Right ventricle myocardium inferior (tissue), 1 donor: Measurements from ENCODE around the gene FAM25A. TPM values are rescaled to one million over a fixed set of nuclear protein-coding genes. Genes with fewer than 3 reads are reported as not detected.
"Not testable (repeated sequence)": the region's sequence is repeated elsewhere in the genome, so short reads cannot be mapped to it uniquely, and the experiment has no call there.

Source experiments
- ATAC-seq: fragments of 200-7000 bp; cut with Tn5 transposase; one replicate; pipeline ENCODE4 v1.9.1; 2020; ENCODE audit warnings: mild to moderate bottlenecking, moderate library complexity
- DNase-seq: peaks from one replicate; pipeline ENCODE4 v3.0.0; 2021; ENCODE audit errors: missing footprints
- intact Hi-C: fragments of 100-400 bp; cut with DNase I; formaldehyde crosslinking; loops from one replicate; pipeline ENCODE4 v1.11.0; 2022
- long read RNA-seq: library from polyadenylated mRNA; unstranded; transcript quantifications from one replicate; pipeline ENCODE4 v2.0.0, GENCODE V29; 2021
- total RNA-seq: library from RNA; stranded (reverse); fragmentation: NEBNext Ultra II Directional; extraction: Animal tissue kit (Norgen Biotek cat#: 25700); gene quantifications from one replicate; pipeline ENCODE4 v1.2.1, GENCODE V29; 2021
- donor health status: DM: no; HTN: yes; CAD: no; lungs with severe emphysema.

The FAM25A gene
- total RNA-seq: not detected
- long read RNA-seq: 0 reads

- ATAC-seq, intact Hi-C loops, DNase-seq: not testable (repeated sequence)
These were observed at the start of gene FAM25A for GRCh38 chr10:87020056-87020455. Gene FAM25A (plus strand): TSS chr10:87020294. CDS start chr10:87020325, 31 bp downstream.

GRCh38 chr10:86970982-86971231, 49.2 kb upstream of the FAM25A start:
- intact Hi-C loops: loop anchor here (2.0 to 5.0 kb wide), 3 partner anchors 16 to 124 kb away; partner anchors contain the start of genes GLUD1 and SHLD2

GRCh38 chr10:86971232-86971991, 48.7 kb upstream of the FAM25A start:
- intact Hi-C loops: loop anchor here (2.0 to 5.0 kb wide), 3 partner anchors 17 to 123 kb away; partner anchors contain the start of genes GLUD1 and SHLD2
- peak; percentile 84 for ATAC-seq

More at GRCh38 chr10:86970982-86971231, 49.2 kb upstream of the FAM25A start:
- ATAC-seq: peak; percentile 36
- DNase-seq: peak; percentile 92

GRCh38 chr10:86972613-86973380, 47.3 kb upstream of the FAM25A start:
- intact Hi-C loops: loop anchor here (5.0 kb wide), 1 partner anchor 35 kb away; no protein-coding TSS in a partner anchor
- ATAC-seq (no peak), DNase-seq (no peak)

More at GRCh38 chr10:86971232-86971991, 48.7 kb upstream of the FAM25A start:
- DNase-seq: no peak

- no peak for DNase-seq
- ATAC-seq: no peak
- intact Hi-C loops: loop anchor here (5.0 kb wide), 1 partner anchor 37 kb away; no protein-coding TSS in a partner anchor
These were observed 45.6 kb upstream of the FAM25A start for GRCh38 chr10:86974484-86974883.

GRCh38 chr10:86976362-86977056, 43.6 kb upstream of the FAM25A start:
- intact Hi-C loops: no loop called here
- no peak for ATAC-seq
- DNase-seq: no peak

GRCh38 chr10:86978457-86978856, 41.6 kb upstream of the FAM25A start:
- intact Hi-C loops, DNase-seq, ATAC-seq: not testable (repeated sequence)

GRCh38 chr10:86979296-86979818, 40.7 kb upstream of the FAM25A start:
- intact Hi-C loops: no loop called here
- peak; percentile 3 for ATAC-seq

GRCh38 chr10:86979977-86980448, 40.1 kb upstream of the FAM25A start:
- DNase-seq (no peak), ATAC-seq (peak; percentile 91)
- intact Hi-C loops: no loop called here

More at GRCh38 chr10:86979296-86979818, 40.7 kb upstream of the FAM25A start:
- DNase-seq: no peak

GRCh38 chr10:86981020-86981419, 39.1 kb upstream of the FAM25A start:
- DNase-seq, intact Hi-C loops, ATAC-seq: not testable (repeated sequence)

- DNase-seq: no peak
- intact Hi-C loops: no loop called here
- ATAC-seq: no peak
These were observed 38.4 kb upstream of the FAM25A start for GRCh38 chr10:86981716-86982115.

GRCh38 chr10:86984498-86984897, 35.6 kb upstream of the FAM25A start:
- intact Hi-C loops, ATAC-seq, DNase-seq: not testable (repeated sequence)

- no peak for DNase-seq
- intact Hi-C loops: no loop called here
- no peak for ATAC-seq
These were observed 31.6 kb upstream of the FAM25A start for GRCh38 chr10:86988520-86988919.

GRCh38 chr10:86991362-86991761, 28.7 kb upstream of the FAM25A start:
- DNase-seq, ATAC-seq, intact Hi-C loops: not testable (repeated sequence)

- ATAC-seq: no peak
- DNase-seq: no peak
- intact Hi-C loops: no loop called here
These were observed 27.6 kb upstream of the FAM25A start for GRCh38 chr10:86992456-86992855.

GRCh38 chr10:86992929-86993328, 27.2 kb upstream of the FAM25A start:
- no peak for ATAC-seq
- intact Hi-C loops: no loop called here

GRCh38 chr10:86999802-87000403, 20.2 kb upstream of the FAM25A start:
- ATAC-seq, DNase-seq, intact Hi-C loops: not testable (repeated sequence)

More at GRCh38 chr10:86992929-86993328, 27.2 kb upstream of the FAM25A start:
- no peak for DNase-seq

GRCh38 chr10:87000491-87000890, 19.6 kb upstream of the FAM25A start:
- intact Hi-C loops: no loop called here
- DNase-seq (no peak), ATAC-seq (no peak)
